ENCODE measurements around the gene DENND4A.

Gene DENND4A

GRCh38 chr15:65695081-65695480 is 97.0 kb downstream of the DENND4A start:
- Histone ChIP-seq H4K91ac (ENCODE audit: low read depth, low read length, poor library complexity) (no peak overlapping the region), H3K79me1 (ENCODE audit: low read depth, low read length) (no peaks in the 10 kb centered on the region), H2BK5ac (ENCODE audit: low read length) (no peak overlapping the region), H2BK120ac (ENCODE audit: low read depth, low read length) (no peak overlapping the region), H2AK5ac (ENCODE audit: low read depth, low read length) (no peak overlapping the region), H2AFZ (ENCODE audit: low read length) (no peak overlapping the region), H2BK15ac (ENCODE audit: low read length) (no peak overlapping the region), H2BK12ac (ENCODE audit: low read length) (no peak overlapping the region), H3K4me2 (ENCODE audit: insufficient read depth, low read length, poor library complexity, severe bottlenecking) (no peak overlapping the region), H3K9me3 (replicated peaks in 1 of 2; ENCODE audit: control insufficient read depth in 2 of 2, insufficient read depth in 1 of 2, low read depth in 1 of 2, low read length in 2 of 2) (no peaks in the 10 kb centered on the region), H3K14ac (ENCODE audit: low read length) (no peak overlapping the region), H3K18ac (ENCODE audit: low read length) (no peak overlapping the region), H3K27ac (replicated peaks; ENCODE audit: low read length) (no peak overlapping the region), H3K36me3 (replicated peaks in 1 of 2; ENCODE audit: control insufficient read depth in 2 of 2, insufficient read depth in 2 of 2, low read length in 2 of 2) (peaks cover 0 to 6% of the 10 kb centered on the region in 2 donors), H4K8ac (ENCODE audit: low read depth, low read length) (no peak overlapping the region), H3K4me1 (ENCODE audit: control insufficient read depth in 2 of 2, insufficient read depth in 1 of 2, low read depth in 1 of 2, low read length in 2 of 2) (no peaks in the 10 kb centered on the region), H3K27me3 (ENCODE audit: control insufficient read depth in 3 of 3, insufficient read depth in 3 of 3, low read depth in 1 of 3, low read length in 3 of 3) (no peaks in the 10 kb centered on the region), H3K23ac (ENCODE audit: low read depth, low read length, poor library complexity) (no peak overlapping the region), H3K9ac (ENCODE audit: low read depth, low read length, poor library complexity) (no peak overlapping the region), H3K4ac (ENCODE audit: low read length) (no peak overlapping the region), H3K4me3 (ENCODE audit: low read length in 2 of 2) (no peak overlapping the region)
- WGBS, 2 donors (ENCODE audit: extremely low coverage in 2 of 2, insufficient read length in 2 of 2, insufficient replicate concordance in 1 of 2), result no CpG with 5 or more reads among the region's 2 CpGs
- no peak for DNase-seq (ENCODE audit: low spot score)

DNA sequence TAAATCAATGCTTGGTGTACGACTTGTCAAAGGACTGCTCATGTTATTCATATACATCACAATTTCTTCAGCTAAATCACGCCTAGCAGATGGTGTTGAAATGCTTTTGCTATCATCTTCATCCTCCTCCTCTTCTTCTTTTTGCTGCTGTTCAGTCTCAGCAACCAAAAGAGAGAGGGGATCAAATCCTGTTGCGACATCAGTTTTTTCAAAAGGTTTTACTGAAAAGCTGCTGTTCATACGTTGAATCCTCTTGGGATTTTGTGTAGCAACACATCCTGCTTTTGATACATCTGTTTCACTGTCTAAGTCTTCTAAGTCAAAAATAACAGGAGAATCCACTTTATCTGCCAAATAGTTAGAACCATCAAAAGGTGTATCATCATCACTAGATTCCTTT is 101.3 kb downstream of the DENND4A start:
- H2BK120ac ChIP-seq (ENCODE audit: low read depth, low read length), result no peak overlapping the region
- no peak overlapping the region for H2BK12ac ChIP-seq (ENCODE audit: low read length)
- no peak overlapping the region for H3K27ac ChIP-seq (replicated peaks; ENCODE audit: low read length)
- H2BK5ac ChIP-seq (ENCODE audit: low read length), result no peak overlapping the region
- H2BK15ac ChIP-seq (ENCODE audit: low read length), result no peak overlapping the region
- no peak overlapping the region for H3K4ac ChIP-seq (ENCODE audit: low read length)
- H3K14ac ChIP-seq (ENCODE audit: low read length), result no peak overlapping the region
- no peak overlapping the region for H3K4me2 ChIP-seq (ENCODE audit: insufficient read depth, low read length, poor library complexity, severe bottlenecking)
- H3K4me3 ChIP-seq (ENCODE audit: low read length in 2 of 2), result no peak overlapping the region
- H3K36me3 ChIP-seq (replicated peaks in 1 of 2; ENCODE audit: control insufficient read depth in 2 of 2, insufficient read depth in 2 of 2, low read length in 2 of 2), result peaks cover 0 to 14% of the 10 kb centered on the region in 2 donors
- H4K91ac ChIP-seq (ENCODE audit: low read depth, low read length, poor library complexity), result no peak overlapping the region
- H4K8ac ChIP-seq (ENCODE audit: low read depth, low read length), result no peak overlapping the region
- DNase-seq (ENCODE audit: low spot score), result no peak
- no peaks in the 10 kb centered on the region for H3K27me3 ChIP-seq (ENCODE audit: control insufficient read depth in 3 of 3, insufficient read depth in 3 of 3, low read depth in 1 of 3, low read length in 3 of 3)
- no peak overlapping the region for H2AFZ ChIP-seq (ENCODE audit: low read length)
- H3K9me3 ChIP-seq (replicated peaks in 1 of 2; ENCODE audit: control insufficient read depth in 2 of 2, insufficient read depth in 1 of 2, low read depth in 1 of 2, low read length in 2 of 2), result no peaks in the 10 kb centered on the region
- no peaks in the 10 kb centered on the region for H3K4me1 ChIP-seq (ENCODE audit: control insufficient read depth in 2 of 2, insufficient read depth in 1 of 2, low read depth in 1 of 2, low read length in 2 of 2)
- H3K23ac ChIP-seq (ENCODE audit: low read depth, low read length, poor library complexity), result no peak overlapping the region
- no peak overlapping the region for H2AK5ac ChIP-seq (ENCODE audit: low read depth, low read length)
- H3K18ac ChIP-seq (ENCODE audit: low read length), result no peak overlapping the region
- no peaks in the 10 kb centered on the region for H3K79me1 ChIP-seq (ENCODE audit: low read depth, low read length)
- WGBS, 2 donors (ENCODE audit: extremely low coverage in 2 of 2, insufficient read length in 2 of 2, insufficient replicate concordance in 1 of 2), result no CpG with 5 or more reads among the region's 4 CpGs
- H3K9ac ChIP-seq (ENCODE audit: low read depth, low read length, poor library complexity), result no peak overlapping the region

DNA sequence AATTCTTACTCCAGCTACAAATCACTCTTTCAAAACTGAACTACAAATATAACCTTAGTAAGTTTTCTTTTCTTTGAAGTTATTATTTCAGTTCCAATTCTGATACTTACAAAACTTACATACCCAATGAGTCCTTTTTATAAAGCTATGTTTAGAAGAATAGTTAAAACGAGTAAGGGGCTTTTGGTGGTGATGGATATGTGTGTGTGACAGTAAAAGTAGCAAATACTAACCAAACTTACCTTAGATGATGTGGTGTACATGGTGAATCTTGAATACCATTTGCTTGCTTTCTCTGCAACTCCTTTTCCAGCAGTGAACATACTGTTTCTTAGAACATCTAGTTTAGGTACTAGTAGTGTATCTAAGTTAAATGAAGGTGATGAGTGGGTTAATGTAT is 101.9 kb downstream of the DENND4A start:
- H3K14ac ChIP-seq (ENCODE audit: low read length), result no peak overlapping the region
- H4K8ac ChIP-seq (ENCODE audit: low read depth, low read length), result no peak overlapping the region
- peaks cover 0 to 14% of the 10 kb centered on the region in 2 donors for H3K36me3 ChIP-seq (replicated peaks in 1 of 2; ENCODE audit: control insufficient read depth in 2 of 2, insufficient read depth in 2 of 2, low read length in 2 of 2)
- no peak overlapping the region for H2BK5ac ChIP-seq (ENCODE audit: low read length)
- no peak overlapping the region for H3K9ac ChIP-seq (ENCODE audit: low read depth, low read length, poor library complexity)
- H3K4me2 ChIP-seq (ENCODE audit: insufficient read depth, low read length, poor library complexity, severe bottlenecking), result no peak overlapping the region
- no peak for DNase-seq (ENCODE audit: low spot score)
- no peak overlapping the region for H3K4me3 ChIP-seq (ENCODE audit: low read length in 2 of 2)
- no peak overlapping the region for H2BK120ac ChIP-seq (ENCODE audit: low read depth, low read length)
- no peak overlapping the region for H2AK5ac ChIP-seq (ENCODE audit: low read depth, low read length)
- H3K9me3 ChIP-seq (replicated peaks in 1 of 2; ENCODE audit: control insufficient read depth in 2 of 2, insufficient read depth in 1 of 2, low read depth in 1 of 2, low read length in 2 of 2), result no peaks in the 10 kb centered on the region
- H3K4ac ChIP-seq (ENCODE audit: low read length), result no peak overlapping the region
- H2BK12ac ChIP-seq (ENCODE audit: low read length), result no peak overlapping the region
- no peak overlapping the region for H3K27ac ChIP-seq (replicated peaks; ENCODE audit: low read length)
- H3K79me1 ChIP-seq (ENCODE audit: low read depth, low read length), result no peaks in the 10 kb centered on the region
- H3K27me3 ChIP-seq (ENCODE audit: control insufficient read depth in 3 of 3, insufficient read depth in 3 of 3, low read depth in 1 of 3, low read length in 3 of 3), result no peaks in the 10 kb centered on the region
- no peak overlapping the region for H3K18ac ChIP-seq (ENCODE audit: low read length)
- no peak overlapping the region for H3K23ac ChIP-seq (ENCODE audit: low read depth, low read length, poor library complexity)
- H2BK15ac ChIP-seq (ENCODE audit: low read length), result no peak overlapping the region
- H4K91ac ChIP-seq (ENCODE audit: low read depth, low read length, poor library complexity), result no peak overlapping the region
- H2AFZ ChIP-seq (ENCODE audit: low read length), result no peak overlapping the region
- WGBS, 2 donors (ENCODE audit: extremely low coverage in 2 of 2, insufficient read length in 2 of 2, insufficient replicate concordance in 1 of 2), result no CpG with 5 or more reads among the region's 1 CpG
- no peaks in the 10 kb centered on the region for H3K4me1 ChIP-seq (ENCODE audit: control insufficient read depth in 2 of 2, insufficient read depth in 1 of 2, low read depth in 1 of 2, low read length in 2 of 2)

- H3K79me1 ChIP-seq (ENCODE audit: low read depth, low read length), result no peaks in the 10 kb centered on the region
- H4K8ac ChIP-seq (ENCODE audit: low read depth, low read length), result no peak overlapping the region
- H2BK120ac ChIP-seq (ENCODE audit: low read depth, low read length), result no peak overlapping the region
- no peaks in the 10 kb centered on the region for H3K4me1 ChIP-seq (ENCODE audit: control insufficient read depth in 2 of 2, insufficient read depth in 1 of 2, low read depth in 1 of 2, low read length in 2 of 2)
- no peak overlapping the region for H2BK5ac ChIP-seq (ENCODE audit: low read length)
- peaks cover 0 to 14% of the 10 kb centered on the region in 2 donors for H3K36me3 ChIP-seq (replicated peaks in 1 of 2; ENCODE audit: control insufficient read depth in 2 of 2, insufficient read depth in 2 of 2, low read length in 2 of 2)
- no peak overlapping the region for H3K4me2 ChIP-seq (ENCODE audit: insufficient read depth, low read length, poor library complexity, severe bottlenecking)
- H3K23ac ChIP-seq (ENCODE audit: low read depth, low read length, poor library complexity), result no peak overlapping the region
- no peak overlapping the region for H3K18ac ChIP-seq (ENCODE audit: low read length)
- no peak overlapping the region for H3K14ac ChIP-seq (ENCODE audit: low read length)
- DNase-seq (ENCODE audit: low spot score), result no peak
- no peak overlapping the region for H2AK5ac ChIP-seq (ENCODE audit: low read depth, low read length)
- no peak overlapping the region for H3K4me3 ChIP-seq (ENCODE audit: low read length in 2 of 2)
- no peaks in the 10 kb centered on the region for H3K9me3 ChIP-seq (replicated peaks in 1 of 2; ENCODE audit: control insufficient read depth in 2 of 2, insufficient read depth in 1 of 2, low read depth in 1 of 2, low read length in 2 of 2)
- no peak overlapping the region for H3K27ac ChIP-seq (replicated peaks; ENCODE audit: low read length)
- no peak overlapping the region for H3K4ac ChIP-seq (ENCODE audit: low read length)
- H2AFZ ChIP-seq (ENCODE audit: low read length), result no peak overlapping the region
- H3K27me3 ChIP-seq (ENCODE audit: control insufficient read depth in 3 of 3, insufficient read depth in 3 of 3, low read depth in 1 of 3, low read length in 3 of 3), result no peaks in the 10 kb centered on the region
- H2BK15ac ChIP-seq (ENCODE audit: low read length), result no peak overlapping the region
- no peak overlapping the region for H2BK12ac ChIP-seq (ENCODE audit: low read length)
- H3K9ac ChIP-seq (ENCODE audit: low read depth, low read length, poor library complexity), result no peak overlapping the region
- WGBS, 2 donors (ENCODE audit: extremely low coverage in 2 of 2, insufficient read length in 2 of 2, insufficient replicate concordance in 1 of 2), result no CpG with 5 or more reads among the region's 1 CpG
- H4K91ac ChIP-seq (ENCODE audit: low read depth, low read length, poor library complexity), result no peak overlapping the region
Measured at GRCh38 chr15:65688462-65688861, 103.6 kb downstream of the DENND4A start.
